ENCODE results near the gene TTYH3.

Gene TTYH3

DNA sequence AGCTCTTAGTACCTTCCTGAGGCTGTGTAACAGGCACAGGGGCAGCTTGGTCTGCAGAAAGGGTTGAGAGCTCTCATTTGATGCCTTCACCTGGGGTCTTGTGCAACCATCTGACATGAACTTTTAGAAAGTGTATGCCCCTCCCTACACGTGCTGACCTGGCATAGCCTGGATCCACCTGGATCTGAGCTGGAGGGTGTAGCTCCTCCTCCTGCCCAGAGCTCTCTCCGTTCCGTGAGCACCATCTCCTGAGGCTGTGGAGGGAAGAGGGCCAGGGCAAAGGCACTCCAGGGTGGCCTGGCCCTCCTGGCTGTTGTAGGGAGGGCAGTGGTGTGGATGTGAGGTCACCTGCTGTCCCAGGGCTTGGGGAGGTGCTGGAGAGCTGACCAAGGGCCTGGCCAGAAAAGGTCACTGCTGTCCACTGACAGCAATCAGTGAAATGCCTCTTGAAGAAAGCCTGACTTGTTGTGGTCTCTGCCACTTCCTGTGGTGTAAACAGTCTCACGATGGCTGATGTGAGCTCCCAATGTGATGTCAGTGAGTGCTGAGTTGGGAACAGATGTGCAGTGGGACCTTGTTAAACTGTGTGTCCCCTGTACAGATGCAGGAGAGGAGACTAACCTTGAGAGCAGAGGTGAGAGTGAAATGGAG is 79.2 kb downstream of the TTYH3 start:
- Histone ChIP-seq H3K27me3 (ENCODE audit: insufficient read depth, poor library complexity, severe bottlenecking) (no peaks in the 10 kb centered on the region), H3K4me1 (ENCODE audit: insufficient read depth, poor library complexity, severe bottlenecking) (no peaks in the 10 kb centered on the region), H3K27ac (ENCODE audit: poor library complexity, severe bottlenecking) (no peak overlapping the region), H3K9me3 (ENCODE audit: severe bottlenecking) (no peaks in the 10 kb centered on the region), H3K36me3 (ENCODE audit: low read depth) (no peaks in the 10 kb centered on the region), H3K4me3 (ENCODE audit: severe bottlenecking) (no peak overlapping the region)
- DNase-seq (ENCODE audit: low spot score), result no peak
- ATAC-seq (ENCODE audit: low read depth), result no peak
- TF ChIP-seq, protein P1, sequence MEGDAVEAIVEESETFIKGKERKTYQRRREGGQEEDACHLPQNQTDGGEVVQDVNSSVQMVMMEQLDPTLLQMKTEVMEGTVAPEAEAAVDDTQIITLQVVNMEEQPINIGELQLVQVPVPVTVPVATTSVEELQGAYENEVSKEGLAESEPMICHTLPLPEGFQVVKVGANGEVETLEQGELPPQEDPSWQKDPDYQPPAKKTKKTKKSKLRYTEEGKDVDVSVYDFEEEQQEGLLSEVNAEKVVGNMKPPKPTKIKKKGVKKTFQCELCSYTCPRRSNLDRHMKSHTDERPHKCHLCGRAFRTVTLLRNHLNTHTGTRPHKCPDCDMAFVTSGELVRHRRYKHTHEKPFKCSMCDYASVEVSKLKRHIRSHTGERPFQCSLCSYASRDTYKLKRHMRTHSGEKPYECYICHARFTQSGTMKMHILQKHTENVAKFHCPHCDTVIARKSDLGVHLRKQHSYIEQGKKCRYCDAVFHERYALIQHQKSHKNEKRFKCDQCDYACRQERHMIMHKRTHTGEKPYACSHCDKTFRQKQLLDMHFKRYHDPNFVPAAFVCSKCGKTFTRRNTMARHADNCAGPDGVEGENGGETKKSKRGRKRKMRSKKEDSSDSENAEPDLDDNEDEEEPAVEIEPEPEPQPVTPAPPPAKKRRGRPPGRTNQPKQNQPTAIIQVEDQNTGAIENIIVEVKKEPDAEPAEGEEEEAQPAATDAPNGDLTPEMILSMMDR (IDR thresholded peaks at IDR 0.05; ENCODE audit: poor library complexity, severe bottlenecking), result no peak

DNA sequence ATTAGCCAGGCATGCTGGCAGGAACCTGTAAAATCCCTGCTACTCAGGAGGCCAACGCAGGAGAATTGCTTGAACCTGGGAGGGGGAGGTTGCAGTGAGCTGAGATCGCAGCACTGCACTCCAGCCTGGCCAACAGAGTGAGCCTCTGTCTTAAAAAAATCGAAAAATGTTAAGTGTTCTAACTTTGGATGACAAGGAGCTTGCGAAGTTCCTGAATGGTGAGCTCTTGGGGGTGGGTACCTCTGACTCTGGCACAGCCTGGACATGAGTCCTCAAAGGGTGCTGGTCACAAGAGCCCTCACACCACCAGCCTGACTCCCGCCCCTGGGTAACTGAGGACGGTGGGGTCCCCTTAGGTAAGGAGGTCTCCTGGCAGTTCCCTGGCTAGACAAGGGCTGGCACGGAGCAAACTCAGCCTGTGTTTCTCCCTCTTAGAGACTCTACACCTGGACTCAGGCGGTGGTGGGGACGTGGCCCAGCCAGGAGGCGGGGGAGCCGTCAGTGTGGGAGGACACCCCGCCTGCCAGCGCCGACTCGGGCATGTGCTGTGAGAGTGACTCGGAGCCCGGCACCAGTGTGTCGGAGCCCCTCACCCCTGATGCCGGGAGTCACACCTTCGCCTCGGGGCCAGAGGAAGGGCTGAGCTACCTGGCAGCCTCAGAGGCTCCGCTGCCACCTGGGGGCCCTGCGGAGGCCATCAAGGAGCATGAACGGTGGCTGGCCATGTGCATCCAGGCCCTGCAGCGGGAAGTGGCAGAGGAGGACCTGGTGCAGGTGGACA is 80.3 kb downstream of the TTYH3 start:
- H3K4me3 ChIP-seq (ENCODE audit: severe bottlenecking), result no peak overlapping the region
- ATAC-seq (ENCODE audit: low read depth) (no peak), DNase-seq (ENCODE audit: low spot score) (no peak)
- no peaks in the 10 kb centered on the region for H3K9me3 ChIP-seq (ENCODE audit: severe bottlenecking)
- H3K27ac ChIP-seq (ENCODE audit: poor library complexity, severe bottlenecking), result no peak overlapping the region
- TF ChIP-seq, protein P1 (IDR thresholded peaks at IDR 0.05; ENCODE audit: poor library complexity, severe bottlenecking), result no peak
- no peaks in the 10 kb centered on the region for H3K36me3 ChIP-seq (ENCODE audit: low read depth)
- H3K4me1 ChIP-seq (ENCODE audit: insufficient read depth, poor library complexity, severe bottlenecking), result no peaks in the 10 kb centered on the region
- H3K27me3 ChIP-seq (ENCODE audit: insufficient read depth, poor library complexity, severe bottlenecking), result no peaks in the 10 kb centered on the region

DNA sequence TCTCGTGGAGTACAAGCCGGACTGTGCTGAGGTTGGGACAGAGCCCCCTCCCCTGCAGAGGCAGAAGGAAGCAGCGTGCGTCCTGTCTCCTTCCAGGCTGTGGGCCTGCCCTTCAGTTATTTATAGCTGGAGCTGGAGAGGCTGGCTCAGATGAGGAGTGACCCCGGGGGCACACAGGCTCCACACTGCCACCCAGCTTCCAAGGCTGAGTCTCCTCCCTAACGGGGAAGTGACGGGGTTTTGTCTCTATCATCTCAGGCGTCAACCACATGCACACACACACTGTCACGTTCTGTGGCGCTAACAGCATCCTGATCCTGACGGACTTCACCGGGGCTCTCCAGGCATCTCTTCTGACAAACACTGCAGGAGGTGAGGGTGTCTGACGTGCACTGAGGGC is 81.6 kb downstream of the TTYH3 start:
- no peak overlapping the region for H3K27ac ChIP-seq (ENCODE audit: poor library complexity, severe bottlenecking)
- H3K36me3 ChIP-seq (ENCODE audit: low read depth), result no peaks in the 10 kb centered on the region
- ATAC-seq (ENCODE audit: low read depth), result no peak
- no peaks in the 10 kb centered on the region for H3K4me1 ChIP-seq (ENCODE audit: insufficient read depth, poor library complexity, severe bottlenecking)
- TF ChIP-seq, protein P1 (IDR thresholded peaks at IDR 0.05; ENCODE audit: poor library complexity, severe bottlenecking), result no peak
- H3K4me3 ChIP-seq (ENCODE audit: severe bottlenecking), result no peak overlapping the region
- H3K9me3 ChIP-seq (ENCODE audit: severe bottlenecking), result no peaks in the 10 kb centered on the region
- H3K27me3 ChIP-seq (ENCODE audit: insufficient read depth, poor library complexity, severe bottlenecking), result no peaks in the 10 kb centered on the region
- no peak for DNase-seq (ENCODE audit: low spot score)

DNA sequence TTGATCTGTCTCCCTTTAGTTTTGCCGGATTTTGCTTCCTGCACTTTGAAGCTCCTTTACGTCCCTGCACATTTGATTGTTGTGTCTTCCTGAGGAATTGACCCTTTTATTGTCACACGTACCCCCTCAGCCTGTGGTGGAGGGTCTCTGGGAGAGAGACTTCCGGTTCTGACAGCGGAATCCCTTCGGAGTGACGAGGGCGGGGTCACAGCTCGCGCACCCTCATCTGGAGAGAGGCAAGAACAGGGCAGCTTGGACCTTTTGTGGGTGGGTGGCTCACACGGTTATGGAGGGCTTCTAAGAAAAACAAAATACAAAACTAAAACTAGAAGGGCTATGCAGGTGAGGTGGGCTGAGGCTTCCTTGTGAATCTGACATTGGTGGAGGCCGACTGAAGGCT is 82.2 kb downstream of the TTYH3 start:
- ATAC-seq (ENCODE audit: low read depth), result no peak
- H3K27ac ChIP-seq (ENCODE audit: poor library complexity, severe bottlenecking), result no peak overlapping the region
- H3K4me3 ChIP-seq (ENCODE audit: severe bottlenecking), result no peak overlapping the region
- no peaks in the 10 kb centered on the region for H3K27me3 ChIP-seq (ENCODE audit: insufficient read depth, poor library complexity, severe bottlenecking)
- H3K36me3 ChIP-seq (ENCODE audit: low read depth), result no peaks in the 10 kb centered on the region
- no peaks in the 10 kb centered on the region for H3K4me1 ChIP-seq (ENCODE audit: insufficient read depth, poor library complexity, severe bottlenecking)
- no peak for DNase-seq (ENCODE audit: low spot score)
- no peaks in the 10 kb centered on the region for H3K9me3 ChIP-seq (ENCODE audit: severe bottlenecking)
- TF ChIP-seq, protein P1 (IDR thresholded peaks at IDR 0.05; ENCODE audit: poor library complexity, severe bottlenecking), result no peak
